GM12873 (cell line): Measurements from ENCODE around the gene UBE3D.

Experiments
- TF ChIP-seq, protein P1 (sequence below): IDR thresholded peaks from 2 replicates; pipeline ENCODE4 v1.5.1; 2012; ENCODE audit warnings: low read depth, mild to moderate bottlenecking, moderate library complexity, low read length, control low read depth; ENCODE audit not compliant: insufficient read depth; ENCODE audit errors: missing control alignments

Gene UBE3D

DNA sequence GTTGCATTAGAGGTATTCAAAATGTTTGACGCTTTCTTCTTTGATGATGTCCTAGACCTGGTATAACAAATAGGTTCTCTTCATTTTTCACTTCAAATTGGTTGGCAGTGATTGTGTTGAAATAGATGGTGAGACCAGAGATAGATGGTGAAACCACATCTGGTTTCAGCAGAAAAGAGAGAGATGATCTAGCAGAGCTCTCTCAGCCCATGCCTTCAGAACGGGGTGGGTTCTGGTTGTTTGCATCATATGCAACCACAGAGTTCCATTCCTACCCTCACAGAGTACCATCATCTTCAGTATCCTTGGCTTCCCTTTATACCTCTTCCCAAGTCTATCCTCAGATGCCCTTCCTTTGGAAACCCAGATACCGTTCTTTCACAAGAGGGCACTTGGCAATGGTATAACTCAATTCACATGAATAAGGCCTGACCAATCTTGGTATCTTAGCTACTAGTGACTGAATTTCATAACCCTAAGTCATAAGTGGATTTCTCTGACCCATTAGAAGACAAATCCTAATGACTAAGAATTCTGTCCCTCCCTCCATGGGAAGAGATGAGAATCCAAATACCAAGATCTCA, 93.7 kb downstream of the UBE3D start:
- TF ChIP-seq, protein P1, sequence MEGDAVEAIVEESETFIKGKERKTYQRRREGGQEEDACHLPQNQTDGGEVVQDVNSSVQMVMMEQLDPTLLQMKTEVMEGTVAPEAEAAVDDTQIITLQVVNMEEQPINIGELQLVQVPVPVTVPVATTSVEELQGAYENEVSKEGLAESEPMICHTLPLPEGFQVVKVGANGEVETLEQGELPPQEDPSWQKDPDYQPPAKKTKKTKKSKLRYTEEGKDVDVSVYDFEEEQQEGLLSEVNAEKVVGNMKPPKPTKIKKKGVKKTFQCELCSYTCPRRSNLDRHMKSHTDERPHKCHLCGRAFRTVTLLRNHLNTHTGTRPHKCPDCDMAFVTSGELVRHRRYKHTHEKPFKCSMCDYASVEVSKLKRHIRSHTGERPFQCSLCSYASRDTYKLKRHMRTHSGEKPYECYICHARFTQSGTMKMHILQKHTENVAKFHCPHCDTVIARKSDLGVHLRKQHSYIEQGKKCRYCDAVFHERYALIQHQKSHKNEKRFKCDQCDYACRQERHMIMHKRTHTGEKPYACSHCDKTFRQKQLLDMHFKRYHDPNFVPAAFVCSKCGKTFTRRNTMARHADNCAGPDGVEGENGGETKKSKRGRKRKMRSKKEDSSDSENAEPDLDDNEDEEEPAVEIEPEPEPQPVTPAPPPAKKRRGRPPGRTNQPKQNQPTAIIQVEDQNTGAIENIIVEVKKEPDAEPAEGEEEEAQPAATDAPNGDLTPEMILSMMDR: no peak

- TF ChIP-seq, protein P1: no peak
These were observed 94.8 kb downstream of the UBE3D start for GRCh38 chr6:82970839-82971238.

- TF ChIP-seq, protein P1: no peak
These were observed 96.9 kb downstream of the UBE3D start for GRCh38 chr6:82968708-82969107.

DNA sequence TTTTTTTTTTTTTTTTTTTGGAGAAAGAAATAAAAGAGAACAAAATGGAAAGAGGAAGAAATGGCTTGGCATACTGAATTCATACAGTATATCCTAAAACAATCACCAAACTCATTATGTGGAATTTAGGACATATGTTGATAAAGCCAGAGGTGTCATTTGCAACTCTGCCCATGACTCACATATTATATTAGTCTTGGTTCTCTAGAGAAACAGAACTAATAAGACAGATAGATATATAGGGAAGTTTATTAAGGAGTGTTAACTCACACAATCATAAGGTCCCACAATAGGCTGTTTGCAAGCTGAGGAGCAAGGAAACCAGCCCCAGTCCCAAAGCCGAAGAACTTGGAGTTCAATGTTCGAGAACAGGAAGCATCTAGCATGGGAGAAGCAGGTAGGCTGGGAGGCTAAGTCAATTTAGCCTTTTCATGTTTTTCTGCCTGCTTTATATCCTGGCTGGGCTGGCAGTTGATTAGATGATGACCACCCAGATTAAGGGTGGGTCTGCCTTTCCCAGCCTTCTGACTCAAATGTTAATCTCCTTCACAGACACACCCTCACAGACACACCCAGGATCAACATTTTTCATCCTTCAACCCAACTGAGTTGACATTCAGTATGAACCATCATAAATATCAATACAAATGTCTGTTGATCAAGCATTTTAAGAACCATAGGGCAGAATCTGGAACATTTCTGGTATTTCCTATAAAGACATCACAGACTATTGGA, 102.3 kb downstream of the UBE3D start:
- TF ChIP-seq, protein P1: no peak

DNA sequence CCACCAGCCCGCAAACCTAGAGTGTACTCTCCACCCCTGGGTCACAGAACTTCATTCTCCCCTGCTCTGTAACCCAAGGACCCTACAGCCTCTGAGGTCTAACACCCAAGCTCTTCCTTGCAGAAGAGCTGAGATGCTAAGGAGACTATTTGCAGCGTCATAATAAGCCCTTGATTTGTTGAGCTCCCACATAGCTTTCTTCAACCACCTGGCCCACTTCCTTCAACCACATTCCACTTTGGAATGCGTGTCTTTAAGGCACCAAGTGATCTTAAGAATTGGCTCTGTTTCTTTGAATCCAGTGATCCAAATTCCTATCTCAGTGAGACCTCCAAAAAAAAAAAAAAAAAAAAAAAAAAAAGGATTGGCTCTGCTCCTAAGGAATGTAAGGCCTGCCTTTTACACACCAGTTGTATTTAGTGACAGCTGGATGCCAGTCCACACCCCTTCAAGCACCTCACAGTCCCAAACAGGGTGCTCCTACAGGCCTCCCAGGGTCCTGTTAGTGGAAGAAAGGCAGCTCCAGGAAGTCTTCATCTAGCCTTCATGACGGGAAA, 106.2 kb downstream of the UBE3D start:
- TF ChIP-seq, protein P1: no peak

DNA sequence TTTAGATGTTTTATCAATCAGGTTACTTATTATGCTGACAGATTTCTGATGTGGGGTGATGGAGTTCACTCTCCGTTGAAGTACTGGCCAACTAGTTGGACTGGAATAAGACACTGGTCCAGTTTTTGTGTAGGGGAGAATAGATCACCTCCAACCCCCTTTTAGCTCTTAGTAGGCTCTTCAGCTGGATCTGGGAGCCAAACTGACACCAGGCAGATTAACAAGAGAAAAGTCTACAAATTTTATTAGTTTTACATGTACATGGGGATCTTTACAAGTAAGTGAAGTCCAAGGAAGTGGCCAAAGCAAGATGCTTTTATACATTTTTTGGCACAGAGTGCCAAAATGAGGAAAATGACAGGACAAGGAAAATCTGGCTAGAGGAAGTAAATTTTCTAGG, 107.1 kb downstream of the UBE3D start:
- TF ChIP-seq, protein P1: no peak

- TF ChIP-seq, protein P1: no peak
These were observed 107.8 kb downstream of the UBE3D start for GRCh38 chr6:82957868-82958245.
